GM04503 (cell line): ENCODE results near the gene PAXIP1.

Experiments
- DNase-seq: peaks from one replicate; pipeline ENCODE4 v3.0.0-alpha.2; 2012; ENCODE audit warnings: low read depth

Gene PAXIP1

GRCh38 chr7:154990964-154991540 is 11.9 kb downstream of the PAXIP1 start:
- no peak for DNase-seq

- no peak for DNase-seq
Observed at GRCh38 chr7:154987571-154987970, 15.4 kb downstream of the PAXIP1 start.

GRCh38 chr7:154986200-154986945 is 16.6 kb downstream of the PAXIP1 start:
- DNase-seq, result no peak

GRCh38 chr7:154985230-154985629 is 17.7 kb downstream of the PAXIP1 start:
- DNase-seq, result no peak

- DNase-seq, result no peak
Observed at GRCh38 chr7:154984601-154985188, 18.2 kb downstream of the PAXIP1 start.

- no peak for DNase-seq
Observed at GRCh38 chr7:154978017-154978416, 24.9 kb downstream of the PAXIP1 start.

GRCh38 chr7:154977250-154977649 is 25.7 kb downstream of the PAXIP1 start:
- no peak for DNase-seq

GRCh38 chr7:154976844-154977243 is 26.1 kb downstream of the PAXIP1 start:
- DNase-seq, result no peak

GRCh38 chr7:154975984-154976383 is 26.9 kb downstream of the PAXIP1 start:
- no peak for DNase-seq

- no peak for DNase-seq
Observed at GRCh38 chr7:154973381-154973780, 29.5 kb downstream of the PAXIP1 start.

GRCh38 chr7:154968336-154969001 is 34.5 kb downstream of the PAXIP1 start:
- DNase-seq, result no peak

GRCh38 chr7:154967401-154967955 is 35.4 kb downstream of the PAXIP1 start:
- no peak for DNase-seq

GRCh38 chr7:154965014-154965413 is 37.9 kb downstream of the PAXIP1 start:
- no peak for DNase-seq

GRCh38 chr7:154960063-154960790 is 42.7 kb downstream of the PAXIP1 start:
- DNase-seq, result no peak

- DNase-seq, result no peak
Observed at GRCh38 chr7:154956427-154956826, 46.5 kb downstream of the PAXIP1 start.

GRCh38 chr7:154953006-154953684 is 49.8 kb downstream of the PAXIP1 start:
- no peak for DNase-seq

GRCh38 chr7:154950960-154951359 is 52.0 kb downstream of the PAXIP1 start:
- DNase-seq, result no peak

GRCh38 chr7:154947604-154948003 is 55.3 kb downstream of the PAXIP1 start:
- DNase-seq, result no peak

GRCh38 chr7:154946166-154946565 is 56.8 kb downstream of the PAXIP1 start:
- no peak for DNase-seq

- no peak for DNase-seq
Observed at GRCh38 chr7:154943906-154944305, 59.0 kb downstream of the PAXIP1 start.

- DNase-seq, result no peak
Observed at GRCh38 chr7:154942691-154943090, 60.2 kb downstream of the PAXIP1 start.
